ENCODE results near the gene FAM177A1.
"Not testable (repeated sequence)": the region's sequence is repeated elsewhere in the genome, so short reads cannot be mapped to it uniquely, and the experiment has no call there.

Gene FAM177A1, protein sequence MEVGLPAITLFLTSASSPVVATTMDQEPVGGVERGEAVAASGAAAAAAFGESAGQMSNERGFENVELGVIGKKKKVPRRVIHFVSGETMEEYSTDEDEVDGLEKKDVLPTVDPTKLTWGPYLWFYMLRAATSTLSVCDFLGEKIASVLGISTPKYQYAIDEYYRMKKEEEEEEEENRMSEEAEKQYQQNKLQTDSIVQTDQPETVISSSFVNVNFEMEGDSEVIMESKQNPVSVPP

DNA sequence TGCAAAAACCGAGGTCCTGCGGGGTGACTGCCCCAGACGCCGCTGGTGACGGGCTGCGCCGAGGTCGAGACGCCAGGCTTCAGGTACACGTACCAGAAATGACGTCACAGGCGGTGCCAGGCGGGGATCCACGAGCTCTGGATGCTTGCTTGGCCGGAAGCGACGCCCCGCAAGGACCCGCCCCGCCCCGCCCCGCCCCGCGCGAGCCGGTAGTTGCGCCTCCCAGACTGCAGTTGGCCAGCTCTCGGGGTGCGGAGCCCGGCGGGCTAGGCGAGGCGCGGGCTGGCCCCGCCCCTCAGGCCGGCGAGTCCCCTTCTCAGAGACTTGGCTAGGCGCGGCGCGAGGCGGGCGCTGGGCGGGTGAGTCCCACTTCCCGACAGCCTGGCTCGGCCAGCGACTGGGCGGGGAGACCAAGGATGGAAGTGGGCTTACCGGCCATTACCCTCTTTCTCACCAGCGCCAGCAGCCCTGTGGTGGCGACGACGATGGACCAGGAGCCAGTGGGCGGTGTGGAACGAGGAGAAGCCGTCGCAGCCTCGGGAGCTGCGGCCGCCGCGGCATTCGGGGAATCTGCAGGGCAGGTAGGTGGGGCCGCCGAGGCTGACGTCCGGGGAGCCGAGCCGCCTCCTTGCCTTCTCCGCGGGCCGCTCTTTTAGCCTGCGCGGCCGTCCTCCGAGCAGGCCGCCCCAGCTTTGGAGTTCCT is at the start of gene FAM177A1:
TSS of gene FAM177A1 (plus strand) at position 225 of the 703 bp plus-strand sequence. CDS start at position 417, 192 bp downstream.
- DNase-seq (ENCODE audit: low spot score) = peak; percentile 98
- FAIRE-seq = peak; percentile 75

DNA sequence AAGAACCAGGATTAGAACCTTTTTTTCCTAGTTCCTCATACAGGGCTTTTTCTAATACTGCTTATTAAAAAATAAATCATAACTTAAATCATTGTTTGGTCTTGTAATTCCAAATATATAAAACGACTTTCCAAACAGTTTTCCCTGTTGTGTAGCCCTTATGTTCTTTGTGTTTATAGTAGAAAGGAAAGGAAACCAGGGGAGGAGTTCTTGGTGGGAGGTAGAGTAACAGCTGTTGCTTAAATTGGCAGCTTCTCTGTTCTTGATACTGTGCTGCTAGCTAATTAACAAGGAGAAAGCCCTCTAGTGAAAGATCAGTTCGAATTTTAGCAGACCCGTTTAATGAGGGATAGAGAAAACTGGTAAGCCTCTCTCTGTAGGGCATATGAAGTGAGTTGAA is 48.3 kb upstream of the FAM177A1 start:
- DNase-seq (ENCODE audit: low spot score) = no peak

DNA sequence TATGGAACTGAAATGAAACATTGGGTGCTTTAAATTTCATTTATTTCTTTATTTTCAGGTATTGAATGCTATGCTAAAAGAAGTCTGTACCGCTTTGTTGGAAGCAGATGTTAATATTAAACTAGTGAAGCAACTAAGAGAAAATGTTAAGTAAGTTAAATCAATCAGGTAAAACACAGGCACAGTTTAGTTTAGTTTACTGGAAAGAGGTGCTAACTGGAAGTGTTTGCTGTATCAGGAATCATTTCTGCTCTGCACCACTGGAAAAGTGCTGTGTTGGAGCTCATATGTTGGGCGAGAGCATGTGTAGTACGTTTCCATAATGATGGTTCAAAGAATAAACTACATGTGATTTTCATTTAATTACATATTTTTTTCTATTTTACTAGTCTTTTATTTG is 46.6 kb upstream of the FAM177A1 start:
- no peak for FAIRE-seq

More for the DNA sequence above, 48.3 kb upstream of the FAM177A1 start:
- FAIRE-seq = no peak

DNA sequence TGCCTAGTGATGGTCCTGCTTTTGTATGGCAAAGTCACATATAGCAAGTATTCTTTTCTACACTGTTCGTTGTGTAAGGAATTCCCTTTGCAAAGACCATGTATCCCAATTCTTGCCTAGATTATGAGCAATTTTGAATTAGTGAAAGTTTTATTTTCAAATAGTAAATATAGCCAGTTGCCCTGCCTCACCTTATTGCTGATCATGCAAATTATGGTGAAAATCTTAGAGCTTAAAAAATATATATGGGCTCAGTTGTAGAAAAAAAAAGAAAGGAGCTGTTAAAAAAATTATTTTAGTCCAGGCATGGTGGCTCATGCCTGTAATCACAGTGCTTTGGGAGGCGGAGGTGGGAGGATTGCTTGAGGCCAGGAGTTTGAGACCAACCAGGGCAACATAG is 44.5 kb upstream of the FAM177A1 start:
- no peak for FAIRE-seq
- DNase-seq (ENCODE audit: low spot score) = no peak

More for the DNA sequence above, 46.6 kb upstream of the FAM177A1 start:
- DNase-seq (ENCODE audit: low spot score) = no peak

DNA sequence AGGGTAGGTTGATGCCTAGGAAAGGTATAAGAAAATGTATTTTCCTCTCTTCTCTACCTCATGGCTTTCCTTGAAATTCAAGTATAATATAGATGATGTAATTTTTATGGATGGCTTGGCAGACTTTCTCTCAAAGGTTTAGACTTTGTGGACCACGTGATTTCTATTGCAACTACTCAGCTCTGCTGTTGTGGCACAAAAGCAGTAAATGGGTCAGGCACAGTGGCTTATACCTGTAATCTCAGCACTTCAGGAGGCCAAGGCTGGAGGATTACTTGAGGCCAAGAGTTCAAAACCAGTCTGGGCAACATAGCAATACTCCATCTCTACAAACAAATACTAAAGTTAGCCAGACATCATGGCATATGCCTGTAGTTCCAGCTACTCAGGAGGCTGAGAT is 41.2 kb upstream of the FAM177A1 start:
- FAIRE-seq = no peak
- no peak for DNase-seq (ENCODE audit: low spot score)

DNA sequence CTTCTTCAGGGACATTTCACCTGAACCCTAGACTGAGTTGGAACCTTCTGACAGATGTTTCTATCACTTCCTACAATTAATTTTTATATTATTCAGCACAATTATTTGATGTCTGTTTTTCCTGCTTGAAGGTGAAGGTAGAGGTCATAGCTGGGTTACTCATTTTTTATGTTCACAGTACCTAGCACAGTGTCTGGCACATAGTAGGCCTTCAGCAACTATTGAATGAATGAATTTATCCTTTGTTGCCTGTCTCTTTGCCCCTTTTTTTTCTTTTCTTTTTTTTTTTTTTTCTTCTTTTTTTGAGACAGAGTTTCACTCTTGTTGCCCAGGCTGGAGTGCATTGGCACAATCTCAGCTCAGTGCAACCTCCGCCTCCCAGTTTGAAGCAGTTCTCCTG is 29.5 kb upstream of the FAM177A1 start:
- DNase-seq (ENCODE audit: low spot score) = no peak
- no peak for FAIRE-seq

- FAIRE-seq = no peak
- no peak for DNase-seq (ENCODE audit: low spot score)
Observed at GRCh38 chr14:35020713-35021112, 25.4 kb upstream of the FAM177A1 start.

DNA sequence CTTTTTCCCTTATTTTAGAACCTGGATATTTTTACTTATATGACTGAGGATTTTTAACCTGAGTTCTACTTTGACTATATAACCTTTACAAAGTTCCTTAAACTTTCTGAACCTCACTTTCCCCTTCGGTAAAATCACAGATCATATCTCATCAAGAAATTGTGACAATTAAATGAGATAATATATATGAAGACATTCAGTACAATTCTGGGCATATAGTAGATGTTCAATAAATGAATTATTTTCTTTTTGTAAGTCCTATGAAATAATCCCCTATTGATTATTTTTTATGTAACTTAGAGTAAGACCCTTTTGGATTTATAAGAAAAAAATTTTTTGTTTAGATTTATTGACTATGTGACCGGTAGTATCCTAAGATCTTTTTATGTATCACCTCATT is 17.6 kb upstream of the FAM177A1 start:
- DNase-seq (ENCODE audit: low spot score) (no peak), FAIRE-seq (no peak)

GRCh38 chr14:35032562-35032961 is 13.5 kb upstream of the FAM177A1 start:
- no peak for DNase-seq (ENCODE audit: low spot score)
- no peak for FAIRE-seq

DNA sequence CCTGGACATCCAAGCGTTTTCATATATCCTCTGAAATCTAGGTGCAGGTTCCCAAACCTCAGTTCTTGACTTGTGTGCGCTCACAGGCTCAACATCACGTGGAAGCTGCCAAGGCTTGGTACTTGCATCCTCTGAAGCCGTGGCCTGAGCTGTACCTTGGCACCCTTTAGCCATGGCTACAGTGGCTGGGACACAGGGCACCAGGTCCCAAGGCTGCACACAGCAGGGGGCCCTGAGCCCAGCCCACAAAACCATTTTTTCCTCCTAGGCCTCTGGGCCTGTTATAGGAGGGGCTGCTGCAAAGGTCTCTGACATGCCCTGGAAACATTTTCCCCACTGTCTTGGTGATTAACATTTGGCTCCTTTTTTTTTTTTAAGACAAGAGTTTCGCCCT is 11.6 kb upstream of the FAM177A1 start:
- FAIRE-seq = no peak
- no peak for DNase-seq (ENCODE audit: low spot score)

DNA sequence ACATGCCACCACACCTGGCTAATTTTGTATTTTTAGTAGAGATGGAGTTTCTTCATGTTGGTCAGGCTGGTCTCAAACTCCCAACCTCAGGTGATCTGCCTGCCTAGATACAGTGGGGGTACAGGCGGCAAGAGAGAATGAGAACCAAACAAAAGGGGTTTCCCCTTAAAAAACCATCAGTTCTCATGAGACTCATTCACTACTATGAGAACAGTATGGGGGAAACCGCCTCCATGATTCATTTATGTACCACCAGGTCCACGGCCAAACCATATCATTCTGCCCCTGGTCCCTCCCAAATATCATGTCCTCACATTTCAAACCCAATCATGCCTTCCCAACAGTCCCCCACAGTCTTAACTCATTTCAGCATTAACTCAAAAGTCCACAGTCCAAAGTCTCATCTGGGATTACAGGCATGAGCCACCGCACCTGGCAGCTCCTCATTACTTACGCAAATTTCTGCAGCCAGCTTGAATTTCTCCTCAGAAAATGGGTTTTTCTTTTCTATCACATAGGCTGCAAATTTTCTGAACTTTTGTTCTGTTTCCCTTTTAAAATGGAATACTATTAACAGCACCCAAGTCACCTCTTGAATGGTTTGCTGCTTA is 11.0 kb upstream of the FAM177A1 start:
- not testable (repeated sequence) for FAIRE-seq; DNase-seq (ENCODE audit: low spot score)

DNA sequence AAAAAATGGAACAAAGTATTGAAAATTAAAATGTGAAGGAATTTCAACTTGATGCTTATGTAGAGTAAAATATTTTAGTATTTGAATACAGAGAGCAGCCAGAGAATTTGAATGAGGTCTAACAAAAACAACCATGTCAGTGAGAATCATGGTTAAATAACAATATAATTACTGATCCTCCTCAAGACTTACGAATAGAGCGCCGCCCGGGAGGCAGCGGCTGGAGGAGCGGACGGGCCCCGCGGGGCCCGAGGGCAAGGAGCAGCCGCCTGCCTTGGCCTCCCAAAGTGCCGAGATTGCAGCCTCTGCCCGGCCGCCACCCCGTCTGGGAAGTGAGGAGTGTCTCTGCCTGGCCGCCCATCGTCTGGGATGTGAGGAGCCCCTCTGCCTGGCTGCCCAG is 7.8 kb upstream of the FAM177A1 start:
- not testable (repeated sequence) for DNase-seq (ENCODE audit: low spot score); FAIRE-seq

- DNase-seq (ENCODE audit: low spot score) (no peak), FAIRE-seq (no peak)
Observed at GRCh38 chr14:35042632-35043031, 3.4 kb upstream of the FAM177A1 start.

GRCh38 chr14:35043046-35043445 is 3.0 kb upstream of the FAM177A1 start:
- no peak for FAIRE-seq

GRCh38 chr14:35044939-35045797 is 904 bp upstream of the FAM177A1 start:
- FAIRE-seq = no peak

More at GRCh38 chr14:35043046-35043445, 3.0 kb upstream of the FAM177A1 start:
- DNase-seq (ENCODE audit: low spot score) = no peak

DNA sequence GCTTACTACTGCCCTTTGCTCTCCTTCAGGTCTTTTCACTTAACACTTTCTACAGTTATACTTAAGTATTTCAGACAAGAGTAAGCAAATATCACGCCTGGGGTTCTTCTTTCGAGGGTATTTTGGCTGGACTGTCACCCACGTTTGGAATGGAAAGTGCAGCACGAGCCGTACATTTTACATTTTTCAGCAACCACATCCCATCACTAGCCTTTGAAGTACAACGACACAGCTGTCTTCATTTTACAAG is 349 bp upstream of the FAM177A1 start:
- FAIRE-seq (no peak), DNase-seq (ENCODE audit: low spot score) (no peak)

More at GRCh38 chr14:35044939-35045797, 904 bp upstream of the FAM177A1 start:
- DNase-seq (ENCODE audit: low spot score) = no peak

- peak; percentile 40 for DNase-seq (ENCODE audit: low spot score)
Observed at GRCh38 chr14:35046751-35047536, 872 bp downstream of the FAM177A1 start.

GRCh38 chr14:35047976-35048513 is 2.0 kb downstream of the FAM177A1 start:
- FAIRE-seq (no peak), DNase-seq (ENCODE audit: low spot score) (no peak)

More at GRCh38 chr14:35046751-35047536, 872 bp downstream of the FAM177A1 start:
- FAIRE-seq = no peak

DNA sequence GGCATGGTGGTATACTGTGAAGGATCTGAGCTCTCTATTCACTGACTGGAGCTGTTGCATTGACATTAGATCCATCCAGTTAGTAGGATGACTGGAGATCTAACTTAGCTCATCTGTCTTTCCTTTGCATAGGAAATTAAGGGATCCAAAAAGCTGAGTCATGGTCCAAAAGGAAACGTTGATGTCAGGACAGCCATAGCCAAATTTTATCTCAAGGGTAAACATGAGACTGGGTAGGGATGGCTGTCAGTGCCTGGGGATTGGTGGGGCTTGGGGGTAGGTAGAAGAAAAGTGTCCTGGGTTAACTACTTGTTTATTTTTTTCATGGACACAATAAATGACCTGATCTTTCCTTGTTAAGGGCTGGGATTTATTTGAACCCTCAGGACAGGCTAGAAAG is 4.6 kb downstream of the FAM177A1 start:
- DNase-seq (ENCODE audit: low spot score) (no peak), FAIRE-seq (no peak)

- FAIRE-seq (no peak), DNase-seq (ENCODE audit: low spot score) (no peak)
Observed at GRCh38 chr14:35051796-35052195, 5.7 kb downstream of the FAM177A1 start.

- no peak for FAIRE-seq
- DNase-seq (ENCODE audit: low spot score) = no peak
Observed at GRCh38 chr14:35052637-35053036, 6.6 kb downstream of the FAM177A1 start.
